HG02610 (cell line): ENCODE data around the gene PIGK.
"Not testable (repeated sequence)": the region's sequence is repeated elsewhere in the genome, so short reads cannot be mapped to it uniquely, and the experiment has no call there.

ENCODE experiments used
- ATAC-seq: cut with Tn5 transposase; IDR thresholded peaks from one replicate; pipeline ENCODE4 v1.9.1; 2021; ENCODE audit warnings: mild to moderate bottlenecking, moderate library complexity; ENCODE audit not compliant: unreplicated experiment

The PIGK gene

DNA sequence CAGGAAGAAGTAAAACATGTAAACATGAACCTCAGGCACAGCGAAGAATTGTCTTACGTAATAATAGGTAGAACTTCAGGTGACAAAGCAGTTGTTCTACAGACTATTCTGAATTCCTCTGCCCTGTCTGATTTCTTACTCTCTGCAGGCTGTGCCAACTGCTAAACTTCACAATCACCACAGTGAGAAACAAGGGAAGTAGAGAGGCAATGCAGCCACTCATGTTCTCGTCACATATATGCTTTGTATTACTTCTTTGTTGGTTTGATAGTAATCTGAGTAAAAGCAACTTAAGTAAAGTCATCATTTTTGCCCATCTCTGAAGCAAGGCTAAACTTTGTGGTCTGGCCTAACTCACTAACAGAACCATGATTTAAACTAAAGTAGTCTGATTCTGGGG lies 21.9 kb downstream of the PIGK start:
- ATAC-seq = no peak

GRCh38 chr1:77193951-77194350 lies 25.3 kb downstream of the PIGK start:
- no peak for ATAC-seq

GRCh38 chr1:77188770-77189169 lies 30.5 kb downstream of the PIGK start:
- ATAC-seq = no peak

- not testable (repeated sequence) for ATAC-seq
Measured at GRCh38 chr1:77186907-77187306, 32.3 kb downstream of the PIGK start.

GRCh38 chr1:77182083-77182482 lies 37.1 kb downstream of the PIGK start:
- no peak for ATAC-seq

DNA sequence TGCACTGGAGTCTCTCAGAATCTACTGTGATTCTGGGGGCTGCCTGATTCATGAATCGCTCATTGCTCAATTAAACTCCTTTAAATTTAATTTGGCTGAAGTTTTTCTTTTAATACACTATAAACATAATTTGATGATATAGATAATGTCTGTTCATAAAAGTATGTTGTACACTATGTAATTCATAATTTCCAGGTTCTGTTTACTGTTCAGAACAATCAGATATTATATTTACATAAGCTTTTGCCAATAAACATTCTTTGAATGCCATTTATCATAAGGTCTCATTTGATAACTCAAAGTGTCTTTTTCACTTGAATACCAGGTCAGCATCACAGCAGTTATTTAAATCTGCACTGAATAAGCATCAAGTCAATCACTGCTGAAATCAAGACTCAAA lies 39.6 kb downstream of the PIGK start:
- ATAC-seq = no peak

GRCh38 chr1:77175230-77175844 lies 43.9 kb downstream of the PIGK start:
- no peak for ATAC-seq

GRCh38 chr1:77170687-77171086 lies 48.5 kb downstream of the PIGK start:
- ATAC-seq = no peak

DNA sequence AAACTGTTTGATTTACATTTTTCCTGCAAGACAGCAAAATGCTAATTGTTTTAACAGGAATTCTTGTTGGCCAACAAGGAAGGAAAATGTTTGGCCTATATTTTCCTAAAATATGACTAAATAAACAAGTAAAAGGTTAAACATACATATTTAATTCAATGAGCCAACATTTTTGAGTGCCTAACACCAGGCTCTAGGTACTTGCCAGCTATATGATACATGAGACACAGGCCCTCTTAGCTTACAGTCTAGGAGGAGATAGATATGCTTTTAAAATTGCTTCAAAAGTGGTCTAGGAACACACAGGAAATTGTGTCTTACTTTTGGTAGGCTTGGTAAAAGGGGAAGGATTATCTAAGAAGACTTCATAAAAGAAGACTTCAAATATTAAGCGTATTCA lies 50.9 kb downstream of the PIGK start:
- ATAC-seq = no peak

DNA sequence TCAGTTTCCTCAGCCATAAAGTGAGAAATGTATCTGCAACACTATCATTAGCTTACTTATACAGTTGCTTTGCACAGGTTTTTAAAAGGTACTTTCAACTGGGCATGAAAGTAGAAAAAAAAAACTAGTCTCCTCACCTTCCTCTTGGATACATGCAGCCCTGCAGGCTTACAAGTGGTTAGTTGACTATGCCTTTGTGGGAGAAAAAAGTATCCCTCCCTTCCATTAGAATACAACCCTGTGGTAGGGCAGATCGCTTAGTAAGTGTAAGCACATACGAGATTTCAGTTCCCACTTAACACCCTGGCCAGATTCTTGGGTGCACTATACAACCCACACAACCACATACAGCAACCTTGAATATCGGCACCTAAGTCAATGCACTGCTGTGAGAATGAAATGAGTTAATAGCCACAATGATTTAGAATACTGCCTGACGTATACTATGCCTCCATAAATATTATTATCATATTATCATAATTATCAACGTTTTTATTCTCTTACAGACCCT lies 54.7 kb downstream of the PIGK start:
- ATAC-seq = no peak

GRCh38 chr1:77159706-77160105 lies 59.5 kb downstream of the PIGK start:
- ATAC-seq = not testable (repeated sequence)

DNA sequence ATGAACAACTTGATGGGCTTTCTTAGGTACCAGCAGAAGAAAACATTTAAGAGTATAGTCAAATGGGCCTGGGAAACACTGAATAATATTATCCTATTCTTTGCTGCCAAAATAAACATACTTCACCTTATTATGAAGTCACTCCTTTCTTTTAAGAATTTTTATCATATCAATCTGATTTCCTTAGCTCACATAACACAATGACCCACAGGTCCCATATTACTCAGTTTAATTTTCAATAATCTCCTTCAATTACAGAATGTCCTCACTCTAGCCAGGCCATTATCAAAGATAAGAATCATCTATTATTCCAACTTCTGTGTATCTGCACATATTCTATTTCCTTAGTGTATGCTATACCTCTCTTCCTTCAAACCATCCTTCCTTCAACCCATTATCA lies 63.0 kb downstream of the PIGK start:
- ATAC-seq = no peak

GRCh38 chr1:77146270-77146669 lies 73.0 kb downstream of the PIGK start:
- ATAC-seq = no peak

DNA sequence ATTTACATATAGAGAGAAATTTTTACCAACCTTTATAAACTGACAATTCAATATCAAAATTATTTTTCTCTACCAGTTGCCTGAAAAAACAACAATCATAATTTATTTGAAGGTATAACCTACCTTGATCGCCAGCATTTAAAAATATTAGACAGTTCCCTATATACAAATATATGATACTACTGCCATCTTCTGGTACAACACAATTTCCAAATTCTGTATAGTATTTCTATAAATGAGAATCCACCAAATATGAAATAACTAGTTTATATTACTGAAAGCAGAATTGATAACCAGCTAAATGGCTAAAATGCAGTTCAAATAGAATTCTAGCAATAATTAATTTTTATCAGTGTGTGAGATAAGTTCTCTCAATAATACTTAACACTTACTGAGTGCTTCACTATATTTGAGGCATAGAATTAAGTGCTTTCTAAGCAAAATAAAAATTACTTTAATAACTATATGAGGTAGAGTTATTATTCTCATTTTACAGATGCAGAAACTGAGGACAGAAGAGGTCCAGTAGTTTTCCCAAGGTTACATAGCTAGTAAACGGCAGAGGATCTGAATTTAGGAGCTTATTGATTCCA lies 75.6 kb downstream of the PIGK start:
- no peak for ATAC-seq

- no peak for ATAC-seq
Measured at GRCh38 chr1:77139389-77139788, 79.8 kb downstream of the PIGK start.

GRCh38 chr1:77134359-77134758 lies 84.9 kb downstream of the PIGK start:
- no peak for ATAC-seq

- ATAC-seq = no peak
Measured at GRCh38 chr1:77133731-77134358, 85.4 kb downstream of the PIGK start.

GRCh38 chr1:77126307-77126706 lies 92.9 kb downstream of the PIGK start:
- ATAC-seq = peak; percentile 68

GRCh38 chr1:77121503-77121902 lies 97.7 kb downstream of the PIGK start:
- ATAC-seq = no peak

DNA sequence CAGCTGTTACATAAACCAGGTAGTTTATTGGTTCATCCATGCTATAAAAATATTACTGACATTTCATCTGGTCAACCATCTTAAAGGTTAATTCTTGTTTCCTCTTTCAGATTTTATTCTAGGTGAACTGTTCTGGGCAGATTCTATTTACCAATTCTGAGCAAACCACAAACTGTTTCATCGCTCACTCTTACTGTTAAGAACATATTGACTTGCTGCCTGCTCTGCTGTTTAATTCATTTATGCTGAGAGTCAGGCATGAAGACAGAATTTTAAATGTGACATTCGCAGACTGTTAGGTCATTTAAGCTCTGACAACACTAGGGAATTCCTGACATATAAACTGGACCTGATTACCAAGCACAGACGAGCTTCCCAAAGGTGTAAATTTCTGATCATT lies 98.3 kb downstream of the PIGK start:
- ATAC-seq = no peak

DNA sequence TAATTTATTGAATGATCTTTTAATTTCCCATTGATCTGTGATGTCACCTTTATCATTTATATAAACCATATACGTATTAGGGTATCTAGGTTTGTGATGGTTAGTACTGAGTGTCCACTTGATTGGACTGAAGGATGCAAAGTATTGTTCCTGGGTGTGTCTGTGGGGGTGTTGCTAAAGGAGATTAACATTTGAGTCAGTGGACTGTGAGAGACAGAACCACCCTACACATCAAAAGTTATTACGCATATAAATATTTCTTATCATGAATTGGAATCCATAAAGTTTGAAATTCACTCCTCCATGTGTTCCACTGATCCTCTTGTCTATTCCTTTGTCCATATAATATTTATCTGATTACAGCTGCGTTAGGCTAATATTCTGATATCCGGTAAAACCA lies 100.5 kb downstream of the PIGK start:
- no peak for ATAC-seq

- ATAC-seq = no peak
Measured at GRCh38 chr1:77104672-77105071, 114.6 kb downstream of the PIGK start.
